Tibial artery (tissue), 4 donors: Measurements from ENCODE around the gene TRHDE.

Experiments used
- DNase-seq, 2 donors: peaks; one replicate each; pipeline ENCODE4 v3.0.0-alpha.2; 2019
- H3K27ac ChIP-seq, 2 donors: fragments of 200-600 bp; sonication (generic) in 1 of 2; 1 replicate in 1 of 2; 2 replicates in 1 of 2; pipeline ENCODE4 v1.5.1; 2018 to 2019; ENCODE audit warnings: mild to moderate bottlenecking in 1 of 2
- H3K27me3 ChIP-seq, 2 donors: fragments of 200-600 bp; sonication (generic) in 1 of 2; one replicate each; pipeline versions ENCODE4 v1.5.1 to v1.6.0; 2016 to 2019
- H3K36me3 ChIP-seq, 3 donors: fragments of 200-600 bp; sonication (generic) in 2 of 3; one replicate each; pipeline ENCODE4 v1.5.1; 2016 to 2019; ENCODE audit warnings: mild to moderate bottlenecking in 2 of 3
- H3K4me1 ChIP-seq, 4 donors: fragments of 200-600 bp; sonication (generic) in 2 of 4; 1 replicate in 3 of 4; 2 replicates in 1 of 4; pipeline ENCODE4 v1.5.1; 2016 to 2019
- H3K4me3 ChIP-seq, 2 donors: fragments of 200-600 bp; sonication (generic) in 1 of 2; 1 replicate in 1 of 2; 2 replicates in 1 of 2; pipeline ENCODE4 v1.5.1; 2018 to 2019; ENCODE audit warnings: mild to moderate bottlenecking in 2 of 2
- H3K9me3 ChIP-seq, 3 donors: fragments of 200-600 bp; sonication (generic) in 1 of 3; one replicate each; pipeline ENCODE4 v1.5.1; 2016 to 2019
- intact Hi-C: fragments of 100-400 bp; cut with DNase I; formaldehyde crosslinking; loops from one replicate; pipeline ENCODE4 v1.15.0; 2023; ENCODE audit warnings: low total_unique reads
- TF ChIP-seq, protein P1 (sequence below), 2 experiments: fragments of 200-600 bp in 1 of 2; fragments of 450-650 bp in 1 of 2; IDR thresholded peaks; one replicate each; pipeline ENCODE4 v1.5.1; 2017 to 2019; ENCODE audit warnings: antibody characterized with exemption in 2 of 2, mild to moderate bottlenecking in 1 of 2, moderate library complexity in 1 of 2

TRHDE gene

DNA sequence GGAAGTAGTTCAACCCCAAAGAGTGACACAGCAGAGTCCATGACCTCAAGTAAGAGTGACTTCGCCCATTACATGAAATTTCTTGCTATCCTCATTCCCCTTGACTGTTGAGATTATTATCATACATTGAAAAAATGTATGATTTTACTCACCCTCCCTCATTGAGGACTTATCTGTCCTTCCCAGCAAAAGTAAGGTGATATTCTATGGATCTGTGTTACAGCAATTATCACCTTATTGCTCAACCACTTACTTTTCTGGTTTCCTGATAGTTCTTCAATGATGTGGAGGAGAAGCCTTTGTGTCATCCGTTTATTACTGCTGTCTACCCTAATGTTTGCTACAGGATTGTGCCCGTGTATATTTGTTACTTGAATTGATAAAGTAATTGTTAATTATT lies 306.2 kb downstream of the TRHDE start:
- H3K4me1 ChIP-seq, result no peaks in the 10 kb centered on the region
- no peaks in the 10 kb centered on the region for H3K27me3 ChIP-seq
- TF ChIP-seq, protein P1, sequence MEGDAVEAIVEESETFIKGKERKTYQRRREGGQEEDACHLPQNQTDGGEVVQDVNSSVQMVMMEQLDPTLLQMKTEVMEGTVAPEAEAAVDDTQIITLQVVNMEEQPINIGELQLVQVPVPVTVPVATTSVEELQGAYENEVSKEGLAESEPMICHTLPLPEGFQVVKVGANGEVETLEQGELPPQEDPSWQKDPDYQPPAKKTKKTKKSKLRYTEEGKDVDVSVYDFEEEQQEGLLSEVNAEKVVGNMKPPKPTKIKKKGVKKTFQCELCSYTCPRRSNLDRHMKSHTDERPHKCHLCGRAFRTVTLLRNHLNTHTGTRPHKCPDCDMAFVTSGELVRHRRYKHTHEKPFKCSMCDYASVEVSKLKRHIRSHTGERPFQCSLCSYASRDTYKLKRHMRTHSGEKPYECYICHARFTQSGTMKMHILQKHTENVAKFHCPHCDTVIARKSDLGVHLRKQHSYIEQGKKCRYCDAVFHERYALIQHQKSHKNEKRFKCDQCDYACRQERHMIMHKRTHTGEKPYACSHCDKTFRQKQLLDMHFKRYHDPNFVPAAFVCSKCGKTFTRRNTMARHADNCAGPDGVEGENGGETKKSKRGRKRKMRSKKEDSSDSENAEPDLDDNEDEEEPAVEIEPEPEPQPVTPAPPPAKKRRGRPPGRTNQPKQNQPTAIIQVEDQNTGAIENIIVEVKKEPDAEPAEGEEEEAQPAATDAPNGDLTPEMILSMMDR (IDR thresholded peaks at IDR 0.05), result no peak
- no peak overlapping the region for H3K27ac ChIP-seq
- H3K4me3 ChIP-seq, result no peak overlapping the region
- intact Hi-C loops, result no loop called here
- no peak for DNase-seq
- H3K36me3 ChIP-seq, result no peaks in the 10 kb centered on the region
- H3K9me3 ChIP-seq, result no peaks in the 10 kb centered on the region

DNA sequence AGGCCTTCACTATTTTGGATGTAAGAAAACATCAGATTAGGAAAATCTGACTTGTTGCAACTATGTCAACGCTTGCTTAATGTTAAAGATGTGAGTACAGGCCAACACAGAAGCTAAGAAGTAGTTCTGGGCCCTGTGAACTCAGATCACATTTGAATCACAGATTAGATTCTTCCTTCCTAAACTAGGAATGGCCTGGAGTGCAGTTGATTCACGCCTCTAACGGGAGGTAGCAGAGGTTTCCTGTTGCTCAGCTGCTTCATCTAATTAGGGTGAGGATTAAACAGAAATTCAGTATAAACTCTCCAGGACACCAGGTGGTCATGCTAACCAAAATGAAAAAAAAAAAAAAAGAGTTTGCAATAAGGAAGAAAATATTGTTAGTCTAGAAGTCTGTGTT lies 314.3 kb downstream of the TRHDE start:
- Histone ChIP-seq H3K36me3 (no peaks in the 10 kb centered on the region), H3K4me3 (no peak overlapping the region), H3K27me3 (no peaks in the 10 kb centered on the region), H3K27ac (no peak overlapping the region), H3K9me3 (no peaks in the 10 kb centered on the region), H3K4me1 (no peaks in the 10 kb centered on the region)
- no peak for DNase-seq
- TF ChIP-seq, protein P1 (IDR thresholded peaks at IDR 0.05), result no peak
- intact Hi-C loops, result no loop called here

DNA sequence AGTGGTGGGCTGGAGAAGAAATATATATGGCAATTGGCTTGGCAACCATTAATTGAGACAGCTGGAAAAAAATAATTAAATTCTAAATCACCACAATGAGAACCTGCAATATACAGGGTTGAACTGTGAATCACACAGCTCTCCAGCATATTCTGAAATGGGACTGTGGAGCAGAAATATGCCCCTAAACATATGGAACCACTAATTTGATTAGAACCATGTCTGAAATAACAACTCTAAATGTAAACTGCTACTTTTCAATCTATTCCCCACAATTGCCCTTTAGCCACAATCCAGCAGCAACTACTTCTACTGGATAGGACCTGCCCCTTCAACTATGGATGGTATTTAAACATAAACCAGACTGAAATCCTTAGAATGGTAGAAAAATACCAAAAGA lies 330.4 kb downstream of the TRHDE start:
- Histone ChIP-seq H3K9me3 (no peaks in the 10 kb centered on the region), H3K36me3 (no peaks in the 10 kb centered on the region), H3K27me3 (no peaks in the 10 kb centered on the region), H3K4me3 (no peak overlapping the region), H3K27ac (no peak overlapping the region), H3K4me1 (no peaks in the 10 kb centered on the region)
- DNase-seq, result no peak
- intact Hi-C loops, result no loop called here
- TF ChIP-seq, protein P1 (IDR thresholded peaks at IDR 0.05), result no peak

DNA sequence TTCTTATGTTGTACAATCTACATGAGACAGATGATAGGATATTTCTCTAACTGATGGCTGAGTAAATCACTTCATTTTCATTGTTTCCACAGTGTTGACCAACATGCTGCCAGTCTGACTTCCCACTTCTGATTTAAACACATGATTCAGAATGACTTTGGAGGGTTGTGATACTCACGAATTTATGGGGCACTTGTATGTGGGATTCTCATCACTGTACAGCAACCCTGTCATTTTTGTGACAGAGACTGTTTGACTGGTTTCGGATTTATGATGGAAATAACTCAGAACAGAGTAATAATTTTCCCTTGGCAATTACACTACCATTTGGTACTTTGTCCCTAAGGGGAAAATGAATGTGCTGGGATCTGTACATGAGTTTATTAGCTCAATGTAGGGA lies 333.8 kb downstream of the TRHDE start:
- DNase-seq, result no peak
- intact Hi-C loops, result no loop called here
- H3K4me3 ChIP-seq, result no peak overlapping the region
- TF ChIP-seq, protein P1 (IDR thresholded peaks at IDR 0.05), result no peak
- no peak overlapping the region for H3K27ac ChIP-seq
- H3K9me3 ChIP-seq, result no peaks in the 10 kb centered on the region
- no peaks in the 10 kb centered on the region for H3K36me3 ChIP-seq
- no peaks in the 10 kb centered on the region for H3K4me1 ChIP-seq
- no peaks in the 10 kb centered on the region for H3K27me3 ChIP-seq

DNA sequence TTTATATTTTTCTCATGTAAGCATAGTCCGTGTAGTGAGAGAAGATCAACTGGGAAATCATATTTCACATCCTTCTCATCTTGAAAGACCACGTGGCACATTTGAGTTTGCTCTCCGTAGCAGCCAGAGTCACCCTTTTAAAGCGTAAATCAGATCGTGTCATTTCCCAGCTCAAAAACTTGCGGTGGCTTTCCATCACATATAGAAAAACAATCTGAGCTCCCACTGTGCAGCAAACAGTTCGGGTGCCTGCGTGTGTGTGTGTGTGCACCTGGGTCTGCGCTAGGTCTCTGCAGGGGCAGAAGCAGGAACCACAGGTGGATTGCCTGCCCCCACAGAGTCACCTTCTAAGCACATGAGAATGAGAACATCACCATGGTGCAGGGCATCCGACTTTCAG lies 338.2 kb downstream of the TRHDE start:
- Histone ChIP-seq H3K27me3 (no peaks in the 10 kb centered on the region), H3K36me3 (no peaks in the 10 kb centered on the region), H3K27ac (no peak overlapping the region), H3K4me3 (no peak overlapping the region), H3K4me1 (no peaks in the 10 kb centered on the region), H3K9me3 (no peaks in the 10 kb centered on the region)
- TF ChIP-seq, protein P1 (IDR thresholded peaks at IDR 0.05), result no peak
- no peak for DNase-seq
- intact Hi-C loops, result no loop called here

DNA sequence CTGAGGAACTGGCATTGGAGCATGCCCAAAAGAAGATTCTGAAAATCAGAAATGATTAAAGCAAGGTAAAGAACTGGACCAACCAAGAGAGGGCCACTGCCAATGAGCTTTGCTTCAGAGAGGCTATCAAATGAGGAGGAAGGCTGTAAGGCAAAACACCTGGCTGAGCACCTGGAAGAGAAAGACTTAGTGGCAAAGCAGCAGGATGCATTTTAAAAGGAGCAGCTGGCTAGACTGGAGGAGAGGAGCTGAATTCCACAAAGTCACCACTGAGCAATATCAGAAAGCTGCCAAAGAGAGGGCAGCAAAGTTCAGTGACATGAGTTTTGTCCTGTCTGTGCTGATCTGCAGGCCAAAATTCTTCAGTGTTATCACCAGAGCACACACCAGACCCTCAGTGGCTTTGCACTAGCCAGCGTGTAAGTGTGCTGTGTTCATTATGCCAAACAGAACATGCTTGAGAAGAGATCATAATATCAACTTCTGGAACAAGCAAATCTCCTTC lies 338.7 kb downstream of the TRHDE start:
- H3K27me3 ChIP-seq, result no peaks in the 10 kb centered on the region
- H3K4me3 ChIP-seq, result no peak overlapping the region
- TF ChIP-seq, protein P1 (IDR thresholded peaks at IDR 0.05), result no peak
- no peaks in the 10 kb centered on the region for H3K9me3 ChIP-seq
- H3K27ac ChIP-seq, result no peak overlapping the region
- DNase-seq, result no peak
- intact Hi-C loops, result no loop called here
- H3K36me3 ChIP-seq, result no peaks in the 10 kb centered on the region
- H3K4me1 ChIP-seq, result no peaks in the 10 kb centered on the region
